ENCODE measurements around the gene EVI5.

The EVI5 gene

GRCh38 chr1:92583821-92584760 is 200.8 kb downstream of the EVI5 start:
- peak; percentile 30 for FAIRE-seq

GRCh38 chr1:92577261-92577895 is 207.5 kb downstream of the EVI5 start:
- DNase-seq (ENCODE audit: insufficient read length): no peak
- no peak for TF ChIP-seq POLR2A (IDR thresholded peaks at IDR 0.05; ENCODE audit: low read depth, low read length)
- TF ChIP-seq POLR2AphosphoS5 (IDR thresholded peaks at IDR 0.05; ENCODE audit: low read depth, low read length): no peak
- TF ChIP-seq TAF1 (IDR thresholded peaks at IDR 0.05; ENCODE audit: borderline replicate concordance, low read depth, low read length): no peak
- FAIRE-seq: no peak

More at GRCh38 chr1:92583821-92584760, 200.8 kb downstream of the EVI5 start:
- TF ChIP-seq TAF1 (IDR thresholded peaks at IDR 0.05; ENCODE audit: borderline replicate concordance, low read depth, low read length) (no peak), POLR2AphosphoS5 (IDR thresholded peaks at IDR 0.05; ENCODE audit: low read depth, low read length) (no peak), POLR2A (IDR thresholded peaks at IDR 0.05; ENCODE audit: low read depth, low read length) (no peak)
- no peak for DNase-seq (ENCODE audit: insufficient read length)

GRCh38 chr1:92575123-92575522 is 209.8 kb downstream of the EVI5 start:
- no peak for TF ChIP-seq POLR2AphosphoS5 (IDR thresholded peaks at IDR 0.05; ENCODE audit: low read depth, low read length)
- no peak for TF ChIP-seq POLR2A (IDR thresholded peaks at IDR 0.05; ENCODE audit: low read depth, low read length)
- no peak for TF ChIP-seq TAF1 (IDR thresholded peaks at IDR 0.05; ENCODE audit: borderline replicate concordance, low read depth, low read length)
- no peak for DNase-seq (ENCODE audit: insufficient read length)
- no peak for FAIRE-seq

- DNase-seq (ENCODE audit: insufficient read length): no peak
- TF ChIP-seq POLR2AphosphoS5 (IDR thresholded peaks at IDR 0.05; ENCODE audit: low read depth, low read length) (no peak), TAF1 (IDR thresholded peaks at IDR 0.05; ENCODE audit: borderline replicate concordance, low read depth, low read length) (no peak), POLR2A (IDR thresholded peaks at IDR 0.05; ENCODE audit: low read depth, low read length) (no peak)
- FAIRE-seq: no peak
Measured at GRCh38 chr1:92572520-92572919, 212.4 kb downstream of the EVI5 start.

- DNase-seq (ENCODE audit: insufficient read length) (no peak), FAIRE-seq (no peak)
- TF ChIP-seq POLR2A (IDR thresholded peaks at IDR 0.05; ENCODE audit: low read depth, low read length): no peak
- no peak for TF ChIP-seq TAF1 (IDR thresholded peaks at IDR 0.05; ENCODE audit: borderline replicate concordance, low read depth, low read length)
- no peak for TF ChIP-seq POLR2AphosphoS5 (IDR thresholded peaks at IDR 0.05; ENCODE audit: low read depth, low read length)
Measured at GRCh38 chr1:92571578-92571977, 213.3 kb downstream of the EVI5 start.

GRCh38 chr1:92567211-92567868 is 217.6 kb downstream of the EVI5 start:
- no peak for DNase-seq (ENCODE audit: insufficient read length)
- TF ChIP-seq POLR2A (IDR thresholded peaks at IDR 0.05; ENCODE audit: low read depth, low read length) (no peak), TAF1 (IDR thresholded peaks at IDR 0.05; ENCODE audit: borderline replicate concordance, low read depth, low read length) (no peak), POLR2AphosphoS5 (IDR thresholded peaks at IDR 0.05; ENCODE audit: low read depth, low read length) (no peak)
- no peak for FAIRE-seq

GRCh38 chr1:92563457-92564216 is 221.3 kb downstream of the EVI5 start:
- no peak for TF ChIP-seq POLR2A (IDR thresholded peaks at IDR 0.05; ENCODE audit: low read depth, low read length)
- no peak for TF ChIP-seq POLR2AphosphoS5 (IDR thresholded peaks at IDR 0.05; ENCODE audit: low read depth, low read length)
- TF ChIP-seq TAF1 (IDR thresholded peaks at IDR 0.05; ENCODE audit: borderline replicate concordance, low read depth, low read length): no peak
- peak; percentile 76 for FAIRE-seq
- DNase-seq (ENCODE audit: insufficient read length): no peak

- FAIRE-seq: no peak
- no peak for DNase-seq (ENCODE audit: insufficient read length)
- no peak for TF ChIP-seq TAF1 (IDR thresholded peaks at IDR 0.05; ENCODE audit: borderline replicate concordance, low read depth, low read length)
- TF ChIP-seq POLR2A (IDR thresholded peaks at IDR 0.05; ENCODE audit: low read depth, low read length): no peak
- TF ChIP-seq POLR2AphosphoS5 (IDR thresholded peaks at IDR 0.05; ENCODE audit: low read depth, low read length): no peak
Measured at GRCh38 chr1:92556350-92556749, 228.6 kb downstream of the EVI5 start.

GRCh38 chr1:92554216-92554615 is 230.7 kb downstream of the EVI5 start:
- DNase-seq (ENCODE audit: insufficient read length) (no peak), FAIRE-seq (no peak)
- TF ChIP-seq TAF1 (IDR thresholded peaks at IDR 0.05; ENCODE audit: borderline replicate concordance, low read depth, low read length) (no peak), POLR2A (IDR thresholded peaks at IDR 0.05; ENCODE audit: low read depth, low read length) (no peak), POLR2AphosphoS5 (IDR thresholded peaks at IDR 0.05; ENCODE audit: low read depth, low read length) (no peak)

GRCh38 chr1:92551916-92552315 is 233.0 kb downstream of the EVI5 start:
- FAIRE-seq (no peak), DNase-seq (ENCODE audit: insufficient read length) (no peak)
- TF ChIP-seq POLR2AphosphoS5 (IDR thresholded peaks at IDR 0.05; ENCODE audit: low read depth, low read length) (no peak), POLR2A (IDR thresholded peaks at IDR 0.05; ENCODE audit: low read depth, low read length) (no peak), TAF1 (IDR thresholded peaks at IDR 0.05; ENCODE audit: borderline replicate concordance, low read depth, low read length) (no peak)

- FAIRE-seq: no peak
- DNase-seq (ENCODE audit: insufficient read length): no peak
- TF ChIP-seq TAF1 (IDR thresholded peaks at IDR 0.05; ENCODE audit: borderline replicate concordance, low read depth, low read length) (no peak), POLR2A (IDR thresholded peaks at IDR 0.05; ENCODE audit: low read depth, low read length) (no peak), POLR2AphosphoS5 (IDR thresholded peaks at IDR 0.05; ENCODE audit: low read depth, low read length) (no peak)
Measured at GRCh38 chr1:92544756-92545165, 240.1 kb downstream of the EVI5 start.
